HG03139 (cell line): ENCODE results near the gene LILRA5.
"Not testable (repeated sequence)": the region's sequence is repeated elsewhere in the genome, so short reads cannot be mapped to it uniquely, and the experiment has no call there.

ENCODE experiments used
- ATAC-seq: cut with Tn5 transposase; IDR thresholded peaks from one replicate; pipeline ENCODE4 v1.9.1; 2021; ENCODE audit not compliant: unreplicated experiment

The LILRA5 gene

GRCh38 chr19:54335164-54335563 lies 22.2 kb upstream of the LILRA5 start:
- no peak for ATAC-seq

GRCh38 chr19:54333586-54334298 lies 20.8 kb upstream of the LILRA5 start:
- no peak for ATAC-seq

- no peak for ATAC-seq
Measured at GRCh38 chr19:54332149-54332548, 19.2 kb upstream of the LILRA5 start.

GRCh38 chr19:54331626-54332025 lies 18.7 kb upstream of the LILRA5 start:
- no peak for ATAC-seq

- ATAC-seq = no peak
Measured at GRCh38 chr19:54329476-54330165, 16.7 kb upstream of the LILRA5 start.

GRCh38 chr19:54328781-54329180 lies 15.8 kb upstream of the LILRA5 start:
- not testable (repeated sequence) for ATAC-seq

GRCh38 chr19:54325631-54326030 lies 12.7 kb upstream of the LILRA5 start:
- ATAC-seq = no peak

GRCh38 chr19:54325194-54325621 lies 12.2 kb upstream of the LILRA5 start:
- ATAC-seq = no peak

GRCh38 chr19:54324071-54324470 lies 11.1 kb upstream of the LILRA5 start:
- ATAC-seq = no peak

- ATAC-seq = not testable (repeated sequence)
Measured at GRCh38 chr19:54322934-54323333, 10.0 kb upstream of the LILRA5 start.

GRCh38 chr19:54322295-54322694 lies 9.3 kb upstream of the LILRA5 start:
- ATAC-seq = not testable (repeated sequence)

GRCh38 chr19:54319892-54320670 lies 7.1 kb upstream of the LILRA5 start:
- no peak for ATAC-seq

GRCh38 chr19:54319049-54319448 lies 6.1 kb upstream of the LILRA5 start:
- no peak for ATAC-seq

- ATAC-seq = no peak
Measured at GRCh38 chr19:54317965-54318240, 4.9 kb upstream of the LILRA5 start.

- no peak for ATAC-seq
Measured at GRCh38 chr19:54317108-54317964, 4.4 kb upstream of the LILRA5 start.

GRCh38 chr19:54316746-54317107 lies 3.8 kb upstream of the LILRA5 start:
- no peak for ATAC-seq

GRCh38 chr19:54315956-54316355 lies 3.0 kb upstream of the LILRA5 start:
- ATAC-seq = no peak

GRCh38 chr19:54312011-54312410 lies 955 bp downstream of the LILRA5 start:
- ATAC-seq = no peak

- ATAC-seq = no peak
Measured at GRCh38 chr19:54311486-54311885, 1.5 kb downstream of the LILRA5 start.

GRCh38 chr19:54310543-54310942 lies 2.4 kb downstream of the LILRA5 start:
- ATAC-seq = no peak

- ATAC-seq = no peak
Measured at GRCh38 chr19:54309811-54310210, 3.2 kb downstream of the LILRA5 start.
